ENCODE data around the gene C11orf21. TPM values are rescaled to one million over a fixed set of nuclear protein-coding genes. Genes with fewer than 3 reads are reported as not detected.

The C11orf21 gene
- total RNA-seq, 2 experiments from 2014 or later = 3.5 to 4.2 TPM

GRCh38 chr11:2267851-2268728, 33.6 kb downstream of the C11orf21 start:
- ChIA-PET CTCF (interaction anchor here (0.9 to 2.2 kb wide), 3 partner anchors 38 to 152 kb away, joined by 3 to 7 read pairs (median 3); no protein-coding TSS in a partner anchor), POLR2A (no interaction called here)

GRCh38 chr11:2267306-2267850, 34.3 kb downstream of the C11orf21 start:
- CTCF ChIA-PET = interaction anchor here (1.0 to 2.2 kb wide), 2 partner anchors 116 to 153 kb away, joined by 3 to 7 read pairs; no protein-coding TSS in a partner anchor
- POLR2A ChIA-PET = no interaction called here

GRCh38 chr11:2266586-2267305, 35.0 kb downstream of the C11orf21 start:
- ChIA-PET CTCF (interaction anchor here (1.0 to 2.2 kb wide), 3 partner anchors 38 to 153 kb away, joined by 3 to 7 read pairs (median 5); no protein-coding TSS in a partner anchor), POLR2A (no interaction called here)

GRCh38 chr11:2265854-2266585, 35.7 kb downstream of the C11orf21 start:
- ChIA-PET POLR2A (no interaction called here), CTCF (interaction anchor here (1.7 kb wide), 1 partner anchor 39 kb away, joined by 5 read pairs; no protein-coding TSS in a partner anchor)

GRCh38 chr11:2265396-2265795, 36.3 kb downstream of the C11orf21 start:
- ChIA-PET CTCF (interaction anchor here (1.7 kb wide), 1 partner anchor 39 kb away, joined by 5 read pairs; no protein-coding TSS in a partner anchor), POLR2A (no interaction called here)

- ChIA-PET POLR2A (no interaction called here), CTCF (interaction anchor here (1.7 kb wide), 1 partner anchor 40 kb away, joined by 5 read pairs; no protein-coding TSS in a partner anchor)
These were observed 37.2 kb downstream of the C11orf21 start for GRCh38 chr11:2264366-2265053.

GRCh38 chr11:2263724-2264360, 37.9 kb downstream of the C11orf21 start:
- POLR2A ChIA-PET = no interaction called here
- CTCF ChIA-PET = no interaction called here

- POLR2A ChIA-PET = no interaction called here
- CTCF ChIA-PET = no interaction called here
These were observed 38.6 kb downstream of the C11orf21 start for GRCh38 chr11:2263071-2263565.

GRCh38 chr11:2262301-2263070, 39.2 kb downstream of the C11orf21 start:
- CTCF ChIA-PET = no interaction called here
- POLR2A ChIA-PET = no interaction called here

- CTCF ChIA-PET = no interaction called here
- POLR2A ChIA-PET = no interaction called here
These were observed 40.1 kb downstream of the C11orf21 start for GRCh38 chr11:2261436-2262230.

GRCh38 chr11:2260491-2261364, 41.0 kb downstream of the C11orf21 start:
- ChIA-PET CTCF (interaction anchor here (0.6 kb wide), 1 partner anchor 113 kb away, joined by 4 read pairs; no protein-coding TSS in a partner anchor), POLR2A (no interaction called here)

- POLR2A ChIA-PET = no interaction called here
- CTCF ChIA-PET = interaction anchor here (0.6 kb wide), 1 partner anchor 114 kb away, joined by 4 read pairs; no protein-coding TSS in a partner anchor
These were observed 41.7 kb downstream of the C11orf21 start for GRCh38 chr11:2259897-2260451.

GRCh38 chr11:2259466-2259830, 42.3 kb downstream of the C11orf21 start:
- ChIA-PET CTCF (no interaction called here), POLR2A (no interaction called here)

GRCh38 chr11:2258501-2259465, 42.9 kb downstream of the C11orf21 start:
- ChIA-PET CTCF (no interaction called here), POLR2A (no interaction called here)

All from activated CD8-positive, alpha-beta memory T cell treated with anti-CD3 and anti-CD28 coated beads for 36 hours (primary cell).